Stimulated activated naive CD4-positive, alpha-beta T cell (primary cell): ENCODE measurements around the gene FAT3.

Source experiments
- DNase-seq, 6 experiments: peaks; one replicate each; lab custom pipeline; 2025; lab: John Stamatoyannopoulos, UW

The FAT3 gene

DNA sequence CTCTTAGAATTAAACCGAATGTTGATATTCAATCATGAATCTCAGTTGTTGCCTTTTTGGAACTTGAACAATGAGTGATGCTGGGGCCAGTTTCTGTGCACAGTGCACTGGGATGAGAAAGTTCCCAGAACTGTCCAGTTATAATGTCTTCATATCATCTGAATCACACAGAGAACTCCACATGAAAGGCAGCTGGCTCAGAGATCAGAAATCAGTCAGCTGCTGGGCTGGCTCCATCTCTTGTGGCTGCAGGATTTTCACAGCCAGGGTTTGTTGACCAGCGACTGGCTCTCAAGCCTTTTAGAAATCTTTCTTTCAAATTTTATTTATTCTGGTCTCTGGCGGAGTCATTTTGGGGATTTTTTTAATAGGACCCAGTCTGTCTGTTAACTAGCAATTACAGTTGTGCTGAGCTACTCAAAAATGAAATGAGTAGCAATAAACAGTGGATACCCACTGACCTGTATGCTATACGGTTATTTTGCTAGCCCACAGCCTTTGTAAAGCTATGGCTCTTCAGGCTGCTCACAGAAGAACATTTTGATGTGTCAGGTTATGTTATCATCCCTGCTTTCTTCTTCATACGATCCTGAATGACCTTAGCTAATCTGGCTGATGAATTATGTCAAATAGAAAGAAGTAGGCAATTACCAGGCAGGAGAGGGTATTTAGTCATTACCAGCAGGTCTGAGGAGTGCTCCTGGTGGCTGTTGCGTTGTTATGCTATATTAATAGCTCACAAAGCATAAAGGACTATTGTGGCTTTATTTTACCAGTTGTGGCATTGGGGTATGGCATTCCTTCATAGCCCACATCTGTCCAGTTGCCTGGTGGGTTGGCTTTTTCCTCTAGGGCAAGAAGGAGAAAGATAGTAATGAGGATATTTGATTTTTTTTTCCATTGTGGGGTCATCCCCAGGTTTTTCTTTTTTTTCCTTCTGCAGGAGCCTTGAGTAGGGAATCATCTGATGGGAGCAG lies 3.6 kb downstream of the FAT3 start:
- DNase-seq, result no peak

DNA sequence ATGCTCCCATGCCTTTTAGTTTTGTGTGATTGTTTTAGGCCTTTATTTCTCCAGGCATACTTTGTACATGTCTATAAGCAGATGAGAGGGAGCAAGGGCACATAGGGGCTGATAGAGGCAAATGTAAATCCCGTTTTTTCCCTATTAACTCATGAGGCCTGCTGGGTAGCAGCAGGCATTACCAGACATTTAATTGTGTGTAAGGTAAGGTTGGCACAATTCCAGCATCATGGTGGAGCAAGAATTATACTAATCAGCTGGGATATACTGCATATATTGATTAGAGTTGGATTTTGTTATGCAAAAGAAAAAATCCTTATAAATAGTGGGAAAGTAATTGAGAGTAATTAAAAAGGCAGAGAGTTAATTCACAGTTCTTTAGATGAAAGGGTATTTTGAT lies 12.2 kb downstream of the FAT3 start:
- DNase-seq, result no peak

DNA sequence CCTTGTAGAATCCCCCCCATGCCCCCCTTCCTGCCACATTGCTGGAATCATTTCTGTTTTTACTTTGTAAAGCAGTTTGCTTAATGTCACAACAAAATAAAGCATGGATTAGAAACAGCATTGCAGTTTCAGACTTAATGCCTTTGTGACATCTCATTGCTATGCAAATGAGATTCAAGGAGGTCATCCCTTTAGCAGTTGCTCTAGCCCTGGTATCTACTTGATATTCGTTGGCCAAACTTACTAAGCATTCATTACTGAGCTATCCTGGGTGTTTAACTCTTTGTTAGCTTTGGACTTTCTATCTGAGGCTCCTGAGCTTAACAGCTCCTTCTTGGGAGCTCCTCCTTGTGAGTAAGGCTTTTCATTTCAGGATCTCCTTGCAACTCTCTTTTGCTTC lies 16.3 kb downstream of the FAT3 start:
- no peak for DNase-seq

DNA sequence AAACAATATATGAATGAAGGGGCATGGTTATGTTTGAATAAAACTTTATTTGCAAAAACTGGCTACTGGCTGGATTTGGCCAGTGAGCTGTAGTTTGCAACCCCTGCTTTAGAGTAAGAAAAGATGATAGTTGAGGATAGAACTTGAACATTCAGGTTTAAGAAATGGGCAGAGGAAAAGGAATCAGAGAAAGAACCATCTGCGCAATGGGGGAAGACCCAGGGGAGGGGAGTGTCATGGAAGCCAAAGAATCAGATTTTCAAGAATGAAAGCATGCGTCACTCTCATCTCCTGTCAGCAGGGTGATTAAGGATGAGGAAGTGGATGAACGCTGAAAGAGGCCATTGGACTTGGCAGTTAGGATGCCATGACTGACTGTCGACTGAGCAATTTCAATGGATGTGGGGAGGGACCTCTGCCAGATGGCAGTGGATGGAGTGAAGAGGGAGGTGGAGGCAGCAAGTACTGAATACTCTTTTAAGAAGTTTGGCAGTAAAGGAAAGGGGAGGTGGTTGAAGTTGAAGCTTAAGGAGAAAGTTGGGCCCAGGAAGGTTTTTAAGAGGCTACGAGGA lies 21.2 kb downstream of the FAT3 start:
- no peak for DNase-seq

DNA sequence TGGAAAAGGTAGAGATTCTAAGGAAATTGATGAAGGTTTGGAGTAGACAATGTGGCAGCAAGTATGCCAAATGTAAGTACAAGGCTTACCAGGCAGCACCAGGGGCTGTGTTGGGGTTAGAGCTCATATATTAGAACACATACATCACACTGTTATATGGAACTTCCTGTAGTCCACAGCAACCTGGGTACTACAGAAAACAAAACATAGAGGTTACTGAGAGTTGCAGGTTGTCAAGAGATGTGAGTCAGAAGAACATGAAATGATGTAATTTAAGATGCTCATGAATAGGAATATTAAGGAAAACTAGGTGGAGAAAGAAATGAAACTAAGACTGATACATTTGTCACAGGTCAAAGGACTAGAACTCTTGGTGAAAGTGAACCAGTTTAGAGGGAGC lies 22.0 kb downstream of the FAT3 start:
- no peak for DNase-seq

DNA sequence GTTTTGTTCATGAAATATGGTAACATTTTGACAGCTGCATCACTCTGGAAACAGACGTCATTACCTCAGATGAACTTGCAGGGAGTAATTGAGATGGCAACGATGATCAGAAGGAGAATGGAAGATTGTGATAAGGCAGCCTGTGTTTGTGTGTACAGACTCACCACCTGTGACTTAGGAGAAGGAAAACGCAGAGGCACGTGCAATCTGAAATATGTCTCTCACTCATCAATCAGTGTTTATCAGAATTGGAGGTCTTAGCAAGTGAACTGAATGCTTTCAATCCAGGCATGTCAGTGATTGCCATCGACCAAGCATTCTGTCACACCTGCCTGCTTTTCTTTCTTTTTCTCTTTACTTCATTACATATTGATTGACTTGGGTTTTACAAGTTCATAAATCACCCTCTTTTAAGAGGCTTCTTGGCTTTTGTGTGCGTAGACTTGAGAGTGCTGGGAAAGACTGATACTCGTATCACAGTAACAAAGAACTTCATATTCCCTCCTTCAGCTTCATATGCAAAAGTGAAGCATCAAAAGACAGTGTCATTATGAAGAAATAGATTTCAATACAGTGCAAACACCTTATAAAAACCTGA lies 24.6 kb downstream of the FAT3 start:
- no peak for DNase-seq

DNA sequence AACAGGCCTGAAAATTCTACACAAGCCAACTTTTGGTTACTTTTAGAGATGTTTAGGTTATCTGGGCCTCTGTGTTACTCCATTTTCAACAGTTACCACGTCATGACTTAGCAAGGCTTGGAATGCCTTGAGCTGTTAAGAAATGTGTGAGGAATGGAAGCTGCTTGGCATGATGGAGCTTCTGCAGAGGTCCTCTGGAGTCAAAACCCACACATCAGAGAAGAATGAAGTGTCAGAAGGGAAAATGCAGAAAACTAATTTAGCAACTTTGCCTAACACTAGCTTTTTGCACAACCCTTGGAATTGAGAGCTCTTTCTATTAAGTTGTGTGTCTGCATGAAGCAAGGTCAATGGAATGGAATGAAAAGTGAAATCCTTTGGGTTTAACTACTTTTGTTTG lies 27.4 kb downstream of the FAT3 start:
- no peak for DNase-seq

DNA sequence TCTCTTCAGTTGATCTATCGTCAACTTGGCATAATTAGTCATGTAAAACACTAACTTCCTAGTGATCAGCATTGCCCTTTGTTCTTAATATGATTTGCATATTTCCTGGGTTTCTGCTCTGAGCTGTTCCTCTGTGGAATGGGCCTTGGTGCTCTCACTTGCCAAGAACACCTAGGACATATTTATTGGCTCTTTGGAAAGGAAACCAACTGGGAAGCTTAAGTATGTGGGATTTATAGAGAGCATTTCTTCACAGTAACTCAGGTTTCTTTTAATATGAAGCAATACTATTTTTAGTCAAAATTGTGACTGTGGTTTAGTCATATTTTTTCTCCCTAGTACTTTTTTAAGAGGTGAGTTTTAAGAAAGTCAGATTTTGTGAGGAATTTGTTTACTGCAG lies 28.8 kb downstream of the FAT3 start:
- DNase-seq, result no peak

DNA sequence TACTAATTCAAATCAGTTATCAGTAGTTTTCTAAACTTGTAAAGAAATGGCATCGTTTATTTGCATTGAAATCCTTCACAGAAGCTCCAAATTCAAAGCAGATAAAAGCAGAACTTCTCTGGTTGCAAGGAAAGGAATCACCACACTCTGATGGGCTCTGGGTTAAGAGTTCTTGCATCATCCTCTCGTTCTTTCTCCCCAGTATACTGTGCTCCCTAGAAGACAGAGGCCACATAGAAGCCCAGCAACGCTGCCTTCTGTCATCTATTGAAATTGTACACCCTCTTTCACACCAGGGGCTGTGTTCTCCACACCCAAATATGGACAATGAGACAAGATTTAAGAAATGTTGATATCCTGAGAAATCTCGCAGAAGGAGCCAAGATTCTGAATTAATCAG lies 29.3 kb downstream of the FAT3 start:
- no peak for DNase-seq

DNA sequence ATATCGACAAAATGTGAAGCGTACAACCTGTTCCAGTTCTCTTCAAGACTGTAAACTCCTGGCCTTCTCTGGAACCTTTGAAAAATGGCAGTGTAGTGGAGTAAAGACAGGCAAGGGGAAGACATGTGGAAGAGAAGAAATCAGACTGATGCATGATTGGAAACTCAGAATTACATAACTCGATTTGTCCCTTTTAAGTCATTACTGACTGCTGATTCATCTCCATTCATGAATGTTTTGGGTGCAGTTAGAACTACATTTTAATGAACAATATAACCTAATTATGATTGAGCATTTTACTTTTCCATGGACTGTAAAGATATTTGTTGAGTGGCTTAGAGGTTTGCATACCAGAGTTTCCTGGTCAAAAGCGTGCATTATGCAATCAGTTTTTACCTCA lies 32.9 kb downstream of the FAT3 start:
- DNase-seq, result no peak

DNA sequence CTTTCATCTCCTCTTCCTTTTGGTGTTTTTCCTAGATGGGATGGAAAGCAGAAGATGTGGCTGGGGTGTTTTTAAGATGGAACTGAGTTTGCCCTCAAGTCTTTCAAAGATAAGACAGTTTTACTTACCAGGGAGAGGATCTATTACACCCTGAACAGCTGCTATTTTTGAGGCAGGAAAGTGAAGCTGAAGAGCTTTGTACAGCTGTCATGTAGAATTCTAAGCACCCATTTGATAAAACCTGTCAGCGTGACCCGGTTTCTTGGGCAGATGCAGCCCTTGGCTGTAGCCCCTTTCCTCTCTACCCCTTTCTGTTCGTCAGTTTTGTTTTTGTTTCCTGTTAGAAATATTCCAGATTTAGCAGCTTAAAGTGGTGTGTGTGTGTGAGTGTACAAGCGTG lies 35.2 kb downstream of the FAT3 start:
- DNase-seq, result no peak

DNA sequence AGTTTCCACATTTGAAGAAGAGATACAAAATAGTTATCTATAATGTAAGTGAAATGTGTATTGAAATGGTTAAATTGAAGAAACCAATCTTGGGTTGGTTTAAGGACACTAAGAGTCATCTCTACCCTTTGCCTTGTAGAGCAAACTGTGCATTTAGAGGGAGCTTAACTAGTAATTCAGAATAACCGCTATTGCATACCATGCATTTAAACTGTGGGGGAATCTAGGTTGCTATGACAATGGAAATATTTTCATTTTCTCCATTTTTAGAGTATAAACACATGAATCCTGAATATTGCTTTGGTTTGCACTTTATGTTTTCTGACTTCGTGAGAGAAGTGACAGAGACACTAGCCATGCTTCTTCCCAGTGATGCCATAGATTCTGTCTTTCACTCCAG lies 39.7 kb downstream of the FAT3 start:
- DNase-seq, result no peak

DNA sequence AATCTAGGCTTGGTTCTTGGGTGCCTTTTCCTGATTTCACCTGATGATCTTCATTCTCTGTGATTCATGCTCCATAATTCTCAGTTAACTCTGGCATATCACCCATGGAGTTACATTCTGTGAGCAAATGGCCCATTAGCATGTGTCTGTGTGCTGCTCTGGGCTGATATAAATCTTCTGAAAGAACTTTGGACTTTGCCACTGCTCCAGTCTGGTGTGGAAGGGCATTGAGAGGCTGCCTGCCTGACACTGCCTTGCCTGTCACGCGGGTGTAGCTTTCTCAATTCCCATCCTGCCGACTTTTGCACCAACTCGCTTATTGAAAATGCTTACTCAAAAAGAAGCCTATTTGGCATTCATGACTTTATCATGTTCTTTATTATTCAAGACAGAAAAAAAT lies 42.2 kb downstream of the FAT3 start:
- no peak for DNase-seq

DNA sequence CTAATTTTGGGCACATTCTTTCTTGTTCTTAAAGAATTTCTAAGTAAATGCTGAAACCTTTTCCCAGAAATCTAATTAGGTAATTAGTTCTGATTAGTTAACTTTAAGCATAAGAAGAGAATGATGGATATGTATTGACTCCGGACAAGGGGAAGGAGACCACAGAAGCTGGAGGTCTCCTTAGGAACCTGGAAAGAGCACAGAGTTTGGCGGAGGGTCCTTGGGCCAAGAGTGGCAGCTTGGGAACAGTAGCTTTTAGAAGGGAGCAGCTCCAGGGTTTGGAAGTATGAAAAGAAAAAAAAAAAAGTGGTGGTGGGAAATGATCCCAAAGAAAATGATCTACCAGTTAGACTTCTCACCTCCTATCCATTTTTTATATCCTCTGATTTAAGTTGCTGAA lies 42.7 kb downstream of the FAT3 start:
- no peak for DNase-seq

DNA sequence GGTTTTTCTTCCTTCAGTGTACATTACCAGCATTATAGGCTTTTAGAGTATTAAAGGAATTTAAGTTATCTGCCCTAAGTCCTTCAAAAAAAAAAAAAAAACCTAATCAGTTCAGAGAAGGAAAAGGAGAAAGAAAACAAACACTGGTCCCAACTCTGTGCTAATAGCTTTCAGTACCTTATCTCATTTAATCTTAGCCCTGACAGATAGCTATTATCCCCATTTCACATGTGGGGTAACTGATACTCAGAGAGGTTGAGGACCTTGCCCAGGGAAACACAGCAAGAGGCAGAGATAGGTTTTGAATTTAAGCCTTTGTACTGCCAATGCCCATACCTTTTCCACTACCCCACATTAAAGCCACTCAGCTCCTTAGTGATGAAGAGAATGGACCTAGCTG lies 43.4 kb downstream of the FAT3 start:
- DNase-seq, result no peak

DNA sequence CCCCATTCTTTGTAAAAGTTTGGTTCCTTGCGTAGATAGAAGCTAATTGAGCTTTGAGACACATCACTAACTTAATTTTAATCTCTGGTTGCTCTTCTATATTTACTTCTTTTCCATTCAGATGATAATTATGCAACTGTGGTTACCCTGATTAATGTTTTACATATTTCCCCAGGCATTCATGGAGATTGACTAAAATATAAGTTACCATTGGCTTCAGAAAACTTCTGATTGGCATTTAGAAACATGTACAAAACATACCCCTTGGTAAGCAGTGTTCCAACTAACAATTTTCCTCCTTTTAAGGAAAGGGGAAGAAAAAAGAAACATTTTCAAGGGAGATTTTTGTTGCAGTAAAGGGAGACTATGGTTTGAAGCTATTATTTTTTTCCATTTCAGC lies 43.9 kb downstream of the FAT3 start:
- no peak for DNase-seq

DNA sequence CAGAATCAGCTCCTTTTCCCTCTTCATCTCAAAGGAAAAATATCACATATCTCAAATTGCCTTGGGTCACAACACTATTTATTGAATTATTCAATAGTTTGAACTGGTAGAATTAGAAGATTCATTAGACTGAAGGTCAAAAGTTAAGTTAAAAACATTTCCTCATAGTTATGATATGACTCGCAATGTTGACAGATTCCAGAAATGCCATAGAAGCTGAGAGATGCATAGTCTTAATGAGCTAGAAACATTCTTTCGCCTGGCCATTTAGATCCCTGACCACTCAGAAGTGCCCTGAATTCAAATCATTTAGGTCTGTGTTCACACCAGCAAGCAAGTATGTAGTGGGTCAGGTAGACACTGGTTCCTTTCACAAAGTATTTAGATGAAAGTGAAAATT lies 44.4 kb downstream of the FAT3 start:
- no peak for DNase-seq

DNA sequence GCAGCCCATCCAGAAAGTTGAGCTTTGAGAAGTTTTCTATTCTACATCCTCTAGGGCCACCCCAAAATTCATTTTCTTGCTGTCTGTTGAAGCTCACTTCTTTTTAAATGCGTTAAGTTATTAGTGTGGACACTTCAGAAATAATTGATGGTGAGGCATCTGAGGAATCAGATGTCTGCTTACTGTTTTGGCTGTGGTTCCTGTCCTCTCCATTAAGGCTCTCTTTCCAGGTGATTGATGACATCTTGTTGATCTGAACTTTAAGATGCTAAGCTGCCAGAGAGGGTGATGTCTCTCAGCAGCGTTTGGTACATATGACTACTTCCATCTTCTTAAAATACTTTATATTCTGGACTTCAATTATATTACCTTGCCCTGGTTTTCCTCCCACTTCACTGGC lies 45.2 kb downstream of the FAT3 start:
- DNase-seq, result no peak

DNA sequence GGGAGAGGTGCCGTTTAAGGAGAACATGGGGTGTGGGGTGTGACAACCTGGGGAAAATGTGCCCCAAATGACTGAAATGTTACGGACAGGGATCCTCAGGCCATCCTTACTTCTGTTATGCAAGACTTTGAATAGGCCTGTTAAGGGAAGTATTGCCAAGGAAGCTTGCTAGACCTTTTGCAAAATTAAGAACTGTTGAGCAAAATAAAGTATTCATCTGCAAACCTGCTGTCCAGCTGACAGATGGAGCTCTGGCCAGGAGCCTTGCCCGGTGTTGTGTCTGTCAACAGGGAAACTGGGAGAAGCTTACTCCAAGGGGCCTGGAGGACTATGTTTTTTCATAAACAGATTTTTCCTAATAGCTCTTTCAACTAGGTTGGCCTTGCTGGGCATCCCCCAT lies 48.0 kb downstream of the FAT3 start:
- no peak for DNase-seq
